ENCODE measurements around the gene P4HA2.
A peak's percentile ranks its signal among the peaks of the same experiment; 100 is the strongest.
"Not testable (repeated sequence)": the region's sequence is repeated elsewhere in the genome, so short reads cannot be mapped to it uniquely, and the experiment has no call there.

The P4HA2 gene

GRCh38 chr5:132199116-132199680, 28.5 kb downstream of the P4HA2 start:
- no peak for DNase-seq

DNA sequence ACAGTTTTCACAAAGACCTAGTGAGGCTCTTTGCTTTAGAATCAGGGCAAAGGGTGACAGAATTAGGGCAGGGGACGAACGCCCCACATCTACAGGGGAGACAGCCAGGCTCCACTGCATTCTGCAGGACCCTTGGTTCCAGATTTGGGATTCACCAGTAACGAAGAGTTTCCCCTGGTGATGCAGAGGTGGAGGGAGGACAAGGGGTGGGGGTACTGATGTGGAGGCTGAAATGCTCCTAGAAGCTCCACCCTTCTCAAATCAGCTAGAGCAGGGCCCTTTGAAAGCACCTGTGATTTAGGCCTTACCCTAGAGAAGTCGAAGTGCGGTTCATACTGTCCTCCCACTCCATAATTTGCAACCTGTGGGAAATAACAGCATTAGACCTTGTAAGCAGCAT, 29.1 kb downstream of the P4HA2 start:
- peak in 1 of 2 experiments; percentile 1 for DNase-seq

DNA sequence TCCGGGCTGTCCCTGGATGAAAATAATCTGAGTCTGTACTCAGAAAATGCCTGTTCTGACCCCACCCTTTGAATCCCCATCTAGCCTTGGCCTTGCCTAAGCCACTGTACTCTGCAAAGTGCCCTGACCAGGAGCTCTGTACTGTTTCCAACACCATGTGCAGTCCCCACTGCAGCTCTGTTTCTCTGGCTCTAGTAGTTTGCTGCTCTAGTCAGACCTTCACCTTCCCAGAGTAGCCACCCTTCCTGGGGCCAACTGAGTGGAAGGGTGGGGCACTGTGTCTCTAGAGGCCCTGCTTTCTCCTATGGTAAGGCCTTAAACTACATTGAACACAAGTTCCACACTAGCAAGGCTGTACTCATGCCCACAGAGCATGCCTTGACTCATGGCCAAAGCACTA, 31.9 kb downstream of the P4HA2 start:
- peak in 1 of 2 experiments; percentile 5 for DNase-seq

DNA sequence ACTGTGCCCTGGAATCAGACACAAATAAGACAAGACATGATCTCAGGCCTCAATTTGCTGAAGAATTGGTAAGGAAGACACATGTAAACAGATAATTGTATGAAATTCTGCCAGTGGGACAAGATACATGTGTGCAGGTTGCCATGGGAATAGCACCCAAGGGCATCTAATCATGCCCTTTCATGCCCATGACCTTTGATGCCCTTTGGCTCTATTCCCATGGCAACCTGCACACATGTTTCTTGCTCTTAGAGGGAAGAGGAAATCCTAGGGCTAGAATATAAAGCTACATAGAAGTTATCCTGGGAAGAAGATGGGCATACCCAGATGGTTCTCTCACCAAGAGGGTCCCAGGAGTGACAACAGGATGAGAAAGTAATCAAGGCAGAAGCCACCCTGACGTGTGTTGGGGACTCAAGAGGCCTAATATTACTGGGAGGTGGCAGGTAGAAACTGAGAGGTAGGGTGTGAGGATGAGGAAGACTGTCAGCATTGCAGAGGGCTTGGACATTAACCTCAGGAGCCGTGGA, 34.4 kb downstream of the P4HA2 start:
- no peak for DNase-seq

GRCh38 chr5:132190161-132190817, 37.4 kb downstream of the P4HA2 start:
- DNase-seq, result no peak

DNA sequence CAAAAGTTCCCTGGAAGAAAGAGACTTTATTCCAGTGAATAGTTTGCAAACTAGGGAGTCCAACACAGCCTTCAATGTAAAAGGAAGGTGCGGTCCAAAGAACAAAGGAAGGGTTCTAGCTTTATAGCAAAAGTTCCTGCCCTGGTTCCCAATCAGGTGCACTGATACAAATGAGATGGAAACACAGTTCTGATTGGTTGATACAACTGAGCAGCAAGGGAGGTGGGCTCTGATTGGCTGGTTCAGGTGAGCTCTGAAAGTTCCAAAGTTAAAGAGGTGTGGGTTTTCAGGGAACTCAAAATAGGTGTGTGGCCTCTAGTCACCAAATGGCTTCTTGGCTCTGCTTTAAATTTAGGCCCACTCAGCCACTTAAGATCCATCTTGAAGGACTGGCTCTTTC, 43.1 kb downstream of the P4HA2 start:
- DNase-seq, result no peak

DNA sequence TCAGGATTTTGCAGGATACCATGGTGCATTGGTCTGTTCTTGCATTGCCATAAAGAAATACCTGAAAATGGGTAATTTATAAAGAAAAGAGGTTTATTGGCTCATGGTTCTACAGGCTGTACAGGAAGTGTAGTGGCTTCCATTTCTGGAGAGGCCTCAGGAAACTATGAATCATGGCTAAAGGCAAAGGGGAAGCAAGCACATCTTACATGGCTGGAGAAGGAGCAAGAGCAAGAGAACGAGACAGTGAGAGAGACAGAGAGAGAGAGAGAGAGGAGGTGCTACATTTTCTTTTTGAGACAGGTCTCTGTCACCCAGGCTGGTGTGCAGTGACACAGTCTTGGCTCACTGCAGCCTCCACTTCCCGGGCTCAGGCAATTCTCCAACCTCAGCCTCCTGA, 43.9 kb downstream of the P4HA2 start:
- DNase-seq, result no peak

- DNase-seq, result no peak
Measured at GRCh38 chr5:132182359-132183040, 45.2 kb downstream of the P4HA2 start.

GRCh38 chr5:132181011-132181629, 46.5 kb downstream of the P4HA2 start:
- no peak for DNase-seq

DNA sequence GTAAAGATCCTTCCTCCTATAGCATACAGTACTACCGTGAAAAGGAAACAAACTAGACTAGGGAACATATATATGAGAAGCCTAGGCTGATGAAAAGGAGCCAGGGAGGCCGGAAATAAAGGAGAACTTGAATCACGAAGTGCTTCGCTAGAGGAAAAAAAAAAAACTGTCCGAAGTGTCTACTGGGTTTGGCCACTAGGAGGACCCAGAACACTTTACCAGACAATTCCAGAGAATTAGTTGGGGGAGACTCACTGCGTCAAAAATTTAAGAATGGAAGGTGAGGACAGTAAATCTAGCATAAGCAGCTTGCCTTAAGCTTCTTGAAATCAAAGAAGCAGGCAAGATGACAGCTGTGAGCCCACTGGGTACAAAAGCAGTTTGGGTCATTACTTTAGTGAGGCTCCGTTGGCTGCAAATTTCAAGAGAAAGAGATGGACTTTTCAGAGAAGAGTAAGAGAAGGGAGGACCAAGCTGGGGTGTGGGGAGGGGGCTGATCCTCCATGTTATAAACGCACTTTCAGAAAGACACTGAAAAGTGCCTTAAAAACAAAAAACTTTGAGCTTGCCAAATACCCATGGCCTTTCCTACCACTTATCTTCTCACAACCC, 47.4 kb downstream of the P4HA2 start:
- peak in 1 of 2 experiments; percentile 31 for DNase-seq

- DNase-seq, result no peak
Measured at GRCh38 chr5:132179405-132179804, 48.2 kb downstream of the P4HA2 start.

DNA sequence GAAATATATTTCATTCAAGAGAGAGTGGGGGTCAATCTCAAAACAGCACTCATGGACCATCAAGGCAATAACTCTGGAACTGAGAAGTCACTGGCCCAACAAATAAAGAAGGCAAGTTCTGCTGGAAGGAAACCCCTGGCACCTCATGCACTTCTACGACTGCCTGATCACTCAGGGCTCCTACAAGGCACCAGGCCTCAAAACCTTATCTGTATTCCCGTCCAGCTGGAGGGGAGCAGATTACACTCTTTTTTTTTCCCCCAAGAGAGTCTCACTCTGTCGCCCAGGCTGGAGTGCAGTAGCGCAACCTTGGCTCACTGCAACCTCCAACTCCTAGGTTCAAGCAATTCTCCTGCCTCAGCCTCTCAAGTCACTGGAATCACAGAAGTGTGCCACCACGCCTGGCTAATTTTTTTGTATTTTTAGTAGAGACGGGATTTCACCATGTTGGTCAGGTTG, 49.9 kb downstream of the P4HA2 start:
- no peak for DNase-seq

DNA sequence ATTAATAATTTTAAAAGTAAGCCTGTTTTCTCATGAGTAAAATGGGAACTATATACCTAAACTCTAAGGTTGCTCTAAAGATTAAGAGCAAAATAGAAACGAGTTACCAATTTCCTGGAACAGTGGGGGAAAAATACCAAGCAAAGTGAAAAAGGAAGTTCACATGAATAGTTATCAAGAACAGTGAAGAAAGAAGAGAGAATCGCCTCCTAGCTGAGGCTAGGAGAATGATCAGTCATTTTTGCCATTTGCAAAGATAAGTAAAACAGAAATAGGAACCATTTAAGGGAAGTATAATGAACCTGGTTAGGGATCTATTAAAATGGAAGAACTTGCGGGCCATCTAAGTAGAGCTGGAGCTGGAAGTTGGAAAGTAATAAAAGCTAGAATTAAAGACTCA, 50.7 kb downstream of the P4HA2 start:
- DNase-seq, result no peak

- DNase-seq, result peak; percentile 49 to 51
Measured at GRCh38 chr5:132176521-132176945, 51.1 kb downstream of the P4HA2 start.

- DNase-seq, result no peak
Measured at GRCh38 chr5:132162945-132163344, 64.7 kb downstream of the P4HA2 start.

GRCh38 chr5:132161574-132162326, 65.9 kb downstream of the P4HA2 start:
- not testable (repeated sequence) for DNase-seq

DNA sequence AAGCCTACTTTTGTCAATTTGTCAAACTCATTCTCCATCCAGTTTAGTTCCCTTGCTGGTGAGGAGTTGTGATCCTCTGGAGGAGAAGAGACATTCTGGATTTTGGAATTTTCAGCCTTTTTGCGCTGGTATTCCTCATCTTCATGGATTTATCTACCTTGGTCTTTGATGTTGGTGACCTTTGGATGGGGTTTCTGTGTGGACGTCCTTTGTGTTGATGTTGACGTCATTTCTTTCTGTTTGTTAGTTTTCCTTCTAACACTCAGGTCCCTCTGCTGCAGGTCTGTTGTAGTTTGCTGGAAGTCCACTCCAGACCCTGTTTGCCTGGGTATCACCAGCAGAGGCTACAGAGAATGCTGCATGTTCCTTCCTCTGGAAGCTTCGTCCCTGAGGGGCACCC, 71.2 kb downstream of the P4HA2 start:
- no peak for DNase-seq

- no peak for DNase-seq
Measured at GRCh38 chr5:132150565-132150964, 77.1 kb downstream of the P4HA2 start.

GRCh38 chr5:132147663-132148062, 80.0 kb downstream of the P4HA2 start:
- no peak for DNase-seq

DNA sequence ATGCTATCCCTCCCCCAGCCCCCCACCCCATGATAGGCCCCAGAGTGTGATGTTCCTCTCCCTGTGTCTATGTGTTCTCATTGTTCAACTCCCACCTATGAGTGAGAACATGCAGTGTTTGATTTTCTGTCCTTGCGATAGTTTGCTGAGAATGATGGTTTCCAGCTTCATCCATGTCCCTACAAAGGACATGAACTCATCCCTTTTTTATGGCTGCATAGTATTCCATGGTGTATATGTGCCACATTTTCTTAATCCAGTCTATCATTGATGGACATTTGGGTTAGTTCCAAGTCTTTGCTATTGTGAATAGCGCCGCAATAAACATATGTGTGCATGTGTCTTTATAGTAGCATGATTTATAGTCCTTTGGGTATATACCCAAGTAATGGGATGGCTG, 82.3 kb downstream of the P4HA2 start:
- not testable (repeated sequence) for DNase-seq

DNA sequence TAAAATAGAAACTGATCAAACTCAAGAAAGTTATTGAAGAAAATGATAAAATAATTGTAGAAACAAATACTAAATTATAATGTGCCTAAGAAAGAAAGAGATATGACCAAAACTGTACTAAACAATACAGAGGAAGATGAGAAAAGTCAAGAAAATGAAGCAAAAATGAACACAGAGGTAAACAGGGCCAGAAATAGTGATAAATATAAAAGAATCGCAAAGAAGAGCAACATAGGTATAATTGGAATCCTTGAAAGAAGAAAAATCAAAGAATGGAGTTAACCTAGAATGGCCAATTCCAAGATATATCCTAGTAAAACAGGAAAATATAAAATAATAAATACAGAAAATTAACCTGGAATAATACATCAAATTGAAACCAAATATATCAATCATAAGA, 84.5 kb downstream of the P4HA2 start:
- DNase-seq, result no peak

DNA sequence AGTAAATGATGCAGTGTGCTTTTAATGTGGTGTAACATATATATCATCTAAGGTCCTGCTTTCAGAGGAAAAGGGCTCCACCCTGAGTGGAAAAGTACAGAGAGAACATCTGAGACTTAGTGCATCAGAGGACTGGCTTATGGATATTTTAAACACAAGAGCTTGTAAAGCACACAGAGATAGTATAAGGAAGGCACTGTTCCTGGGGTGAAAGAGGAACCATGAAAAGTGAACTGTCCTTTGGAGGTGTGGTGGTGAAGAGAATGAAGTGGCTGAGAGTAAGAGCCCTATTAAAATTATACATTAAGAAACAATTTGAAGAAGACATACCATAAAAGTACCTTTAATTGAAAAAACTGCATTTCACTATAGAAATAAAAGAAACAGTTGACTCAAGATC, 85.2 kb downstream of the P4HA2 start:
- DNase-seq, result no peak

All from activated T-cell treated with anti-CD3 and anti-CD28 coated beads, Interleukin-2, amount 50 U/mL, for 48 hours (primary cell).